H1 (cell line): ENCODE measurements around the gene STX2. TPM values are rescaled to one million over a fixed set of nuclear protein-coding genes. Genes with fewer than 3 reads are reported as not detected.
A peak's percentile ranks its signal among the peaks of the same experiment; 100 is the strongest.

Source experiments
- CTCF ChIA-PET: fragments of 300-600 bp; sonication (Branson Sonifier 250); formaldehyde crosslinking; loops from one replicate; lab custom pipeline; 2021; ENCODE audit not compliant: partially characterized antibody; lab: Charles Lee
- POLR2A ChIA-PET: fragments of 300-600 bp; sonication (Branson Sonifier 250); formaldehyde crosslinking; loops from one replicate; lab custom pipeline; 2021; ENCODE audit warnings: inconsistent platforms; ENCODE audit not compliant: partially characterized antibody; lab: Charles Lee
- DNase-seq, 2 experiments: peaks; one replicate each; pipeline versions ENCODE4 v3.0.0 to v3.0.0-alpha.2; 2010 to 2022; ENCODE audit warnings: low spot score in 2 of 2, low read depth in 1 of 2, mixed read lengths in 1 of 2
- FAIRE-seq: peaks from 2 replicates; lab custom pipeline; 2011; peaks lifted over from hg19 to GRCh38; lab: Jason Lieb, UNC
- H2AFZ ChIP-seq: 2 replicates; pipeline ENCODE4 v1.8.1; 2012; ENCODE audit warnings: low read length, inconsistent platforms
- H2AK5ac ChIP-seq: 2 replicates; pipeline ENCODE4 v1.6.1; 2013; ENCODE audit warnings: low read depth, low read length
- H2BK120ac ChIP-seq: replicated peaks from 2 replicates; pipeline ENCODE3; 2013; ENCODE audit warnings: low read depth, low read length, inconsistent platforms
- H2BK12ac ChIP-seq: 2 replicates; pipeline ENCODE4 v1.6.1; 2013; ENCODE audit warnings: low read depth, low read length
- H2BK15ac ChIP-seq: 2 replicates; pipeline ENCODE4 v1.6.1; 2013; ENCODE audit warnings: low read length
- H2BK20ac ChIP-seq: 2 replicates; pipeline ENCODE4 v1.6.1; 2013; ENCODE audit warnings: low read length
- H2BK5ac ChIP-seq: 2 replicates; pipeline ENCODE4 v1.6.1; 2013; ENCODE audit warnings: low read depth, low read length
- H3K14ac ChIP-seq: 2 replicates; pipeline ENCODE4 v1.6.1; 2013; ENCODE audit warnings: inconsistent platforms; ENCODE audit not compliant: insufficient read length
- H3K18ac ChIP-seq: 2 replicates; pipeline ENCODE4 v1.6.1; 2013; ENCODE audit warnings: low read length; ENCODE audit errors: extremely low read depth
- H3K23ac ChIP-seq: 2 replicates; pipeline ENCODE4 v1.6.1; 2013; ENCODE audit warnings: inconsistent platforms; ENCODE audit not compliant: insufficient read length
- H3K23me2 ChIP-seq: 2 replicates; pipeline ENCODE4 v1.6.1; 2013; ENCODE audit warnings: low read depth, low read length
- H3K27ac ChIP-seq: 2 replicates; pipeline ENCODE4 v1.6.1; 2011; ENCODE audit warnings: low read depth, low read length, inconsistent platforms
- H3K27me3 ChIP-seq, 4 experiments: replicated peaks in 1 of 4; 1 replicate in 1 of 4; 2 replicates in 3 of 4; pipeline versions ENCODE4 v1.6.1 to v1.8.1; 2011 to 2013; ENCODE audit warnings: low read length in 3 of 4, mild to moderate bottlenecking in 3 of 4, inconsistent platforms in 2 of 4, mixed read lengths in 2 of 4, moderate library complexity in 1 of 4; ENCODE audit not compliant: control insufficient read depth in 3 of 4, insufficient read depth in 3 of 4; ENCODE audit errors: extremely low read depth in 1 of 4
- H3K36me3 ChIP-seq, 4 experiments: 2 replicates each; pipeline versions ENCODE4 v1.6.1 to v1.8.1; 2011 to 2013; ENCODE audit warnings: mild to moderate bottlenecking in 4 of 4, low read length in 3 of 4, moderate library complexity in 2 of 4, control low read depth in 1 of 4, inconsistent platforms in 1 of 4; ENCODE audit not compliant: insufficient read depth in 4 of 4, control insufficient read depth in 2 of 4
- H3K4ac ChIP-seq: replicated peaks from 2 replicates; pipeline ENCODE3; 2013; ENCODE audit warnings: low read length, low read depth, mixed read lengths, inconsistent platforms; ENCODE audit not compliant: insufficient read length
- H3K4me1 ChIP-seq, 4 experiments: replicated peaks in 1 of 4; 1 replicate in 1 of 4; 2 replicates in 3 of 4; pipeline versions ENCODE4 v1.6.1 to v1.8.1; 2011 to 2013; ENCODE audit warnings: low read length in 3 of 4, inconsistent platforms in 2 of 4, mixed read lengths in 1 of 4; ENCODE audit not compliant: insufficient read depth in 4 of 4, control insufficient read depth in 3 of 4
- H3K4me2 ChIP-seq, 2 experiments: 2 replicates each; pipeline versions ENCODE4 v1.6.1 to v1.8.1; 2011 to 2013; ENCODE audit warnings: low read depth in 2 of 2, low read length in 2 of 2, control low read depth in 1 of 2, inconsistent platforms in 1 of 2, mild to moderate bottlenecking in 1 of 2; ENCODE audit not compliant: insufficient read depth in 1 of 2
- H3K4me3 ChIP-seq, 4 experiments: fragments of 200-600, 300-600 bp in 1 of 4; sonication (generic), shearing (Covaris generic), sonication (Bioruptor Twin) in 1 of 4; 2 replicates each; pipeline versions ENCODE4 v1.5.1 to v1.8.1; 2011 to 2016; ENCODE audit warnings: low read length in 4 of 4, low read depth in 3 of 4, control low read depth in 2 of 4, inconsistent platforms in 2 of 4, mild to moderate bottlenecking in 2 of 4, mixed read lengths in 1 of 4, moderate library complexity in 1 of 4; ENCODE audit not compliant: insufficient read depth in 2 of 4; ENCODE audit errors: extremely low read depth in 1 of 4
- H3K56ac ChIP-seq: replicated peaks from 2 replicates; pipeline ENCODE3; 2013; ENCODE audit warnings: low read depth, mild to moderate bottlenecking, mixed read lengths, low read length, inconsistent platforms; ENCODE audit not compliant: insufficient read length
- H3K79me1 ChIP-seq: 2 replicates; pipeline ENCODE4 v1.6.1; 2013; ENCODE audit warnings: low read depth, low read length, control low read depth
- H3K79me2 ChIP-seq, 2 experiments: 2 replicates each; pipeline versions ENCODE4 v1.6.1 to v1.8.1; 2012 to 2013; ENCODE audit warnings: low read length in 2 of 2, mild to moderate bottlenecking in 2 of 2, inconsistent platforms in 1 of 2; ENCODE audit not compliant: insufficient read depth in 2 of 2, control insufficient read depth in 1 of 2
- H3K9ac ChIP-seq, 4 experiments: replicated peaks in 1 of 4; 1 replicate in 1 of 4; 2 replicates in 3 of 4; pipeline versions ENCODE4 v1.6.1 to v1.8.1; 2011 to 2013; ENCODE audit warnings: low read depth in 3 of 4, low read length in 3 of 4, control low read depth in 2 of 4, mild to moderate bottlenecking in 2 of 4, moderate library complexity in 2 of 4, inconsistent platforms in 1 of 4; ENCODE audit errors: extremely low read depth in 1 of 4
- H3K9me3 ChIP-seq, 2 experiments: 2 replicates each; pipeline versions ENCODE4 v1.6.1 to v1.8.1; 2012 to 2013; ENCODE audit warnings: mild to moderate bottlenecking in 2 of 2, moderate library complexity in 2 of 2, control low read depth in 1 of 2, inconsistent platforms in 1 of 2, low read depth in 1 of 2, low read length in 1 of 2, mixed read lengths in 1 of 2; ENCODE audit not compliant: insufficient read depth in 2 of 2
- H4K20me1 ChIP-seq, 2 experiments: replicated peaks in 1 of 2; 2 replicates each; pipeline versions ENCODE3 to v1.8.1; 2011 to 2013; ENCODE audit warnings: inconsistent platforms in 2 of 2, low read length in 2 of 2, mild to moderate bottlenecking in 1 of 2; ENCODE audit not compliant: insufficient read depth in 2 of 2, control insufficient read depth in 1 of 2
- H4K5ac ChIP-seq: 2 replicates; pipeline ENCODE4 v1.6.1; 2013; ENCODE audit warnings: low read length, low read depth, mixed read lengths, inconsistent platforms; ENCODE audit not compliant: insufficient read length
- H4K8ac ChIP-seq: 2 replicates; pipeline ENCODE4 v1.8.0; 2013; ENCODE audit warnings: mild to moderate bottlenecking, moderate library complexity, low read length, inconsistent platforms; ENCODE audit not compliant: insufficient read depth; ENCODE audit errors: extremely low read depth
- H4K91ac ChIP-seq: replicated peaks from 2 replicates; pipeline ENCODE3; 2013; ENCODE audit warnings: low read length, mixed read lengths, inconsistent platforms; ENCODE audit not compliant: insufficient read length
- ASH2L ChIP-seq: fragments of 200-600, 300-600 bp; sonication (generic); IDR thresholded peaks from one replicate; pipeline ENCODE4 v1.7.1; 2017; ENCODE audit warnings: low read length
- KDM4A ChIP-seq: IDR thresholded peaks from one replicate; pipeline ENCODE4 v1.7.1; 2012; ENCODE audit warnings: low read depth, mild to moderate bottlenecking, moderate library complexity, low read length, inconsistent platforms; ENCODE audit not compliant: severe bottlenecking
- TAF7 ChIP-seq: optimal IDR thresholded peaks from 2 replicates; pipeline ENCODE3; 2011; ENCODE audit warnings: low read depth, mild to moderate bottlenecking, inconsistent platforms, low read length, moderate library complexity, borderline replicate concordance
- WGBS, 2 experiments: shearing (Covaris generic) in 1 of 2; methylation state at CpG; one replicate each; pipeline versions ENCODE4 v1.1.6 to v1.1.7; 2013 to 2015; ENCODE audit warnings: low lambda C conversion rate in 2 of 2, mixed read lengths in 2 of 2, inconsistent platforms in 1 of 2, low coverage in 1 of 2, missing lambda C conversion rate in 1 of 2; ENCODE audit not compliant: insufficient replicate concordance in 2 of 2, insufficient coverage in 1 of 2, insufficient read length in 1 of 2; ENCODE audit errors: extremely low coverage in 1 of 2, missing lambda C conversion rate in 1 of 2; 5-methylcytosine and 5-hydroxymethylcytosine counted together
- polyA plus RNA-seq, 7 experiments: library from polyadenylated mRNA; depleted of rRNA in 3 of 7; stranded (reverse) in 5 of 7; unstranded in 2 of 7; fragments of >200 nt in 5 of 7; fragments of 200-250 nt in 2 of 7; gene quantifications; 1 replicate in 5 of 7; 2 replicates in 1 of 7; 4 replicates in 1 of 7; pipeline versions ENCODE4 v1.2.1 to v1.2.3, GENCODE V29; 2011 to 2013; ENCODE audit warnings: missing spikeins in 2 of 7, mixed read lengths in 2 of 7
- total RNA-seq: library from RNA; stranded (reverse); fragmentation: NEBNext Ultra II Directional; extraction: Animal tissue kit (Norgen Biotek cat#: 25700); gene quantifications from 2 replicates; pipeline ENCODE4 v1.2.1, GENCODE V29; 2021

STX2 gene
- total and polyA plus RNA-seq, 2 of the 8 experiments (the other 6 are each of a cell fraction or from before 2014, with no cell fraction given): 20.0 to 26.3 TPM

- Histone ChIP-seq H3K27ac (peak overlapping the region; percentile 44), H3K14ac (peak overlapping the region; percentile 66), H2AK5ac (peak overlapping the region; percentile 100), H3K9me3 (peaks cover 3 to 5% of the 10 kb centered on the region in 2 experiments; a peak in 2 of 4 replicates), H4K20me1 (no peaks in the 10 kb centered on the region), H4K8ac (no peak overlapping the region), H3K9ac (peak overlapping the region in 1 of 4 experiments; percentile 56; a peak in 1 of 7 replicates), H3K18ac (peak overlapping the region; percentile 97), H3K56ac (peak overlapping the region; percentile 57), H2AFZ (no peak overlapping the region)
- CTCF ChIA-PET: interaction anchor here (2.2 to 2.4 kb wide), 2 partner anchors 10 to 21 kb away, joined by 7 to 8 read pairs; no protein-coding TSS in a partner anchor
- FAIRE-seq: no peak
- TF ChIP-seq TAF7 (no peak), ASH2L (peak; percentile 12), KDM4A (no peak)
- TF ChIP-seq, all 59 proteins: peak for 1
- H3K36me3 ChIP-seq: no peaks in the 10 kb centered on the region; a peak in 1 of 8 replicates
- POLR2A ChIA-PET: interaction anchor here (1.0 to 5.2 kb wide), 6 partner anchors 12 to 29 kb away, joined by 3 to 28 read pairs (median 6); no protein-coding TSS in a partner anchor
- no peaks in the 10 kb centered on the region for H3K79me2 ChIP-seq
- H3K4me1 ChIP-seq: peaks cover 9 to 13% (median 10%) of the 10 kb centered on the region in 4 experiments; a peak in 6 of 7 replicates
- 74% methylated on average over 12 of the region's 12 CpGs; no CpG with 5 or more reads in 1 of the 2 experiments for WGBS, 2 experiments
- peak overlapping the region; percentile 68 for H4K5ac ChIP-seq
- H3K4me2 ChIP-seq: peak overlapping the region; percentile 32 to 44; a peak in 3 of 4 replicates
- H4K91ac ChIP-seq: peak overlapping the region; percentile 99
- H3K79me1 ChIP-seq: 0 out of 2 replicates have a peak, but pooled peaks cover 2% of the 10 kb centered on the region
- H3K23ac ChIP-seq: no peak overlapping the region
- H3K27me3 ChIP-seq: no peaks in the 10 kb centered on the region
- H2BK15ac ChIP-seq: peak overlapping the region; percentile 89
- H3K4ac ChIP-seq: peak overlapping the region; percentile 98
- H2BK20ac ChIP-seq: peak overlapping the region; percentile 100; the same call in 1 of the 2 replicates
- DNase-seq: no peak
- peak overlapping the region; percentile 100 for H2BK12ac ChIP-seq
- H3K4me3 ChIP-seq: peak overlapping the region in 1 of 4 experiments; percentile 18; a peak in 2 of 8 replicates
- peak overlapping the region; percentile 99 for H2BK5ac ChIP-seq
- peak overlapping the region; percentile 100 for H2BK120ac ChIP-seq
- 0 out of 2 replicates have a peak, but pooled peaks cover 4% of the 10 kb centered on the region for H3K23me2 ChIP-seq
Measured at GRCh38 chr12:130850418-130851021, 11.5 kb upstream of the STX2 start.
